ENCODE measurements around the gene SEC31B.

DNA sequence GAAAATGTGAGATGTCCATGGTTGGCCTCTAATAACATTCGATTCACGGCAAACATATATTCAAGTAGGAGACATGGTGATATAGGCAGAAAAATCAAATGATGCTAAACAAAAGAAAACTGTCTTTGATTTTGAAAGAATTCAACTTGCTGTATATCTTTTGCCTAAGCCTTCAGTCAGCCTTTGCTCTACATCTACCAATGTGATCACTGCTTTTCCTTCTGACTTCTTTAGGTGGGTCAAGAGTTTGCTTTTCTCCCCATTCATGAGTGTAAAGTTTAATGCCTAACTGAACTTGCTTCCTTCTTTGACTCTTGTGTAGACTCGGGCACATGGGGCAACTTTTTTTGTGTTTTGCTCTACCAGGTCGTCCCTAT lies 15.7 kb upstream of the SEC31B start:
- TF ChIP-seq, protein P1, sequence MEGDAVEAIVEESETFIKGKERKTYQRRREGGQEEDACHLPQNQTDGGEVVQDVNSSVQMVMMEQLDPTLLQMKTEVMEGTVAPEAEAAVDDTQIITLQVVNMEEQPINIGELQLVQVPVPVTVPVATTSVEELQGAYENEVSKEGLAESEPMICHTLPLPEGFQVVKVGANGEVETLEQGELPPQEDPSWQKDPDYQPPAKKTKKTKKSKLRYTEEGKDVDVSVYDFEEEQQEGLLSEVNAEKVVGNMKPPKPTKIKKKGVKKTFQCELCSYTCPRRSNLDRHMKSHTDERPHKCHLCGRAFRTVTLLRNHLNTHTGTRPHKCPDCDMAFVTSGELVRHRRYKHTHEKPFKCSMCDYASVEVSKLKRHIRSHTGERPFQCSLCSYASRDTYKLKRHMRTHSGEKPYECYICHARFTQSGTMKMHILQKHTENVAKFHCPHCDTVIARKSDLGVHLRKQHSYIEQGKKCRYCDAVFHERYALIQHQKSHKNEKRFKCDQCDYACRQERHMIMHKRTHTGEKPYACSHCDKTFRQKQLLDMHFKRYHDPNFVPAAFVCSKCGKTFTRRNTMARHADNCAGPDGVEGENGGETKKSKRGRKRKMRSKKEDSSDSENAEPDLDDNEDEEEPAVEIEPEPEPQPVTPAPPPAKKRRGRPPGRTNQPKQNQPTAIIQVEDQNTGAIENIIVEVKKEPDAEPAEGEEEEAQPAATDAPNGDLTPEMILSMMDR (IDR thresholded peaks at IDR 0.05), result no peak
- TF ChIP-seq EZH2 (IDR thresholded peaks at IDR 0.05), result no peak

Data from neural progenitor cell (in vitro differentiated cells).